ENCODE measurements around the gene DMD. TPM values are rescaled to one million over a fixed set of nuclear protein-coding genes. Genes with fewer than 3 reads are reported as not detected.

DMD gene
- total RNA-seq, 6 experiments from 2014 or later, result 18.7 to 43.4 (median 32.9) TPM

GRCh38 chrX:32894679-32895078, 316.7 kb downstream of the DMD start:
- WGBS (ENCODE audit: insufficient coverage, low coverage, low lambda C conversion rate, missing lambda C conversion rate), result 58% methylated on average over 7 of the region's 7 CpGs
- no peak overlapping the region for H3K27ac ChIP-seq

DNA sequence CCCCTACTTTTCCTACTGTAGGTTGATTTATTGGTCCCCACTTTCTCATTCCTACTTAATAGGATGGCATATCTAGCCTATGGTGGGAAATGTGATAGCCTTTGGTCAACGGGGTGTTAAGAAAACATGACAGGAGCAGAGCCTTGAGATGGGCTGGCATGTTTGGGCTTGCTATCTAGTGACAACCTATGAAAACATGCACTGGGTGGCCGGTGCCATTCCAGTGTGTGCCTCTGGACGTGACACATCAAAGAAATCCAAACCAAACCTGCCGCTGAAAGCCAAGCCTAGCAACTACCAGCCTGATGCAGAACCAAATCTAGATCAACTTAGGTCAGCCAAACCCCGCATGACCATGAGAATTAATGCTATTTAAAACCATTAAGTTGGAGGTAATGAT, 317.6 kb downstream of the DMD start:
- Histone ChIP-seq H3K27ac (no peak overlapping the region), H3K27me3 (no peaks in the 10 kb centered on the region), H3K4me1 (no peaks in the 10 kb centered on the region), H3K9me3 (no peaks in the 10 kb centered on the region), H3K36me3 (no peaks in the 10 kb centered on the region), H3K4me3 (no peak overlapping the region)
- no peak for ATAC-seq
- intact Hi-C loops (cut with DNase I), result no loop called here
- 52% methylated on average over 5 of the region's 5 CpGs for WGBS (ENCODE audit: insufficient coverage, low coverage, low lambda C conversion rate, missing lambda C conversion rate)
- no peak for DNase-seq
- no peak for TF ChIP-seq POLR2A (IDR thresholded peaks at IDR 0.05)
- TF ChIP-seq, protein P1, sequence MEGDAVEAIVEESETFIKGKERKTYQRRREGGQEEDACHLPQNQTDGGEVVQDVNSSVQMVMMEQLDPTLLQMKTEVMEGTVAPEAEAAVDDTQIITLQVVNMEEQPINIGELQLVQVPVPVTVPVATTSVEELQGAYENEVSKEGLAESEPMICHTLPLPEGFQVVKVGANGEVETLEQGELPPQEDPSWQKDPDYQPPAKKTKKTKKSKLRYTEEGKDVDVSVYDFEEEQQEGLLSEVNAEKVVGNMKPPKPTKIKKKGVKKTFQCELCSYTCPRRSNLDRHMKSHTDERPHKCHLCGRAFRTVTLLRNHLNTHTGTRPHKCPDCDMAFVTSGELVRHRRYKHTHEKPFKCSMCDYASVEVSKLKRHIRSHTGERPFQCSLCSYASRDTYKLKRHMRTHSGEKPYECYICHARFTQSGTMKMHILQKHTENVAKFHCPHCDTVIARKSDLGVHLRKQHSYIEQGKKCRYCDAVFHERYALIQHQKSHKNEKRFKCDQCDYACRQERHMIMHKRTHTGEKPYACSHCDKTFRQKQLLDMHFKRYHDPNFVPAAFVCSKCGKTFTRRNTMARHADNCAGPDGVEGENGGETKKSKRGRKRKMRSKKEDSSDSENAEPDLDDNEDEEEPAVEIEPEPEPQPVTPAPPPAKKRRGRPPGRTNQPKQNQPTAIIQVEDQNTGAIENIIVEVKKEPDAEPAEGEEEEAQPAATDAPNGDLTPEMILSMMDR (IDR thresholded peaks at IDR 0.05), result no peak

More at GRCh38 chrX:32894679-32895078, 316.7 kb downstream of the DMD start:
- Histone ChIP-seq H3K27me3 (no peaks in the 10 kb centered on the region), H3K9me3 (no peaks in the 10 kb centered on the region), H3K4me3 (no peak overlapping the region), H3K4me1 (no peaks in the 10 kb centered on the region), H3K36me3 (no peaks in the 10 kb centered on the region)
- ATAC-seq (no peak), DNase-seq (no peak)
- intact Hi-C loops (cut with DNase I), result no loop called here
- TF ChIP-seq, protein P1 (IDR thresholded peaks at IDR 0.05), result no peak
- TF ChIP-seq POLR2A (IDR thresholded peaks at IDR 0.05), result no peak

DNA sequence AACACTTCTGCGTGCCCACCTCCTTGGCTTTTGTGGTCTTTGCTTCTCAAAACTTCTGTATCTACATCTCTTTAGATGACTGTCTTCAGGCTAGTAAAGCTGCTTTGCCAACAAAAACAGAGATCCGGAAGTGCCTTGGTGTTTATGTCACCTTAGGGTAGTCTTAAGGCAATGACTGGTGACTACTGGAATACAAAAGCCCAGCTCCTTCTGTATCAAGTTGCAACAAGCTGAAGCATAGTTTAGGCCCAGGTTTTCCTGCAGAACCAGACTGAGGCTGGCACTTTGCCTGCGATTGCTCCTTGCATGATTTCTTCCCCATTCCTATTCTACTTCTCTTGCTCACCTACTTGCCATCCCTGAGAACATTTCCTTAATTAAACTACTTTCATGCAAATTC, 333.8 kb downstream of the DMD start:
- WGBS (ENCODE audit: insufficient coverage, low coverage, low lambda C conversion rate, missing lambda C conversion rate), result 59% methylated on average over 3 of the region's 3 CpGs
- ATAC-seq, result no peak
- no peak overlapping the region for H3K4me3 ChIP-seq
- no peak for DNase-seq
- TF ChIP-seq, protein P1 (IDR thresholded peaks at IDR 0.05), result no peak
- TF ChIP-seq POLR2A (IDR thresholded peaks at IDR 0.05), result no peak
- H3K36me3 ChIP-seq, result no peaks in the 10 kb centered on the region
- H3K27ac ChIP-seq, result no peak overlapping the region
- H3K9me3 ChIP-seq, result no peaks in the 10 kb centered on the region
- intact Hi-C loops (cut with DNase I), result no loop called here
- no peaks in the 10 kb centered on the region for H3K4me1 ChIP-seq
- no peaks in the 10 kb centered on the region for H3K27me3 ChIP-seq

DNA sequence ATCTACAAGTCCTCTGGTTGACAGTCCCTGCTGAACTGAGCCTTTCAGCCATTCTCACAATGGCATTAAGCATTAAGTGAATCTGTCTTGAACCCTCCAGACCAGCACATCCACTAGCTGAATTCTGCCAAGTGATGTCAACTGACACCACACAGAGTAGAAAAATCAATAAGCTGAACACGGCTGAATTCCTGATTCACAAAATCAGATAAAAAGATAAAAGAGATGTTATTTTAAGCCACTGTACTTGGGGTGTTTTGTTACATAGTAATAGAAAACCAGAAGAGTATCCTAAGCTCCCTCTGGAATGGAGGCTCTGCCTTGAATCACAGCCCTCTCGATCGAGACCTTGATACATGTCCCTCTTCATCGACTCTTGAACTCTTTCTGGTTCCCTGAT, 336.5 kb downstream of the DMD start:
- Histone ChIP-seq H3K36me3 (no peaks in the 10 kb centered on the region), H3K27me3 (no peaks in the 10 kb centered on the region), H3K4me3 (no peak overlapping the region), H3K9me3 (no peaks in the 10 kb centered on the region), H3K4me1 (no peaks in the 10 kb centered on the region), H3K27ac (no peak overlapping the region)
- WGBS (ENCODE audit: insufficient coverage, low coverage, low lambda C conversion rate, missing lambda C conversion rate), result 52% methylated on average over 4 of the region's 4 CpGs
- DNase-seq (no peak), ATAC-seq (no peak)
- TF ChIP-seq POLR2A (IDR thresholded peaks at IDR 0.05), result no peak
- TF ChIP-seq, protein P1 (IDR thresholded peaks at IDR 0.05), result no peak
- intact Hi-C loops (cut with DNase I), result no loop called here

- H3K4me1 ChIP-seq, result no peaks in the 10 kb centered on the region
- 83% methylated on average over 1 of the region's 2 CpGs for WGBS (ENCODE audit: insufficient coverage, low coverage, low lambda C conversion rate, missing lambda C conversion rate)
- H3K36me3 ChIP-seq, result no peaks in the 10 kb centered on the region
- H3K27ac ChIP-seq, result no peak overlapping the region
- H3K9me3 ChIP-seq, result no peaks in the 10 kb centered on the region
- ATAC-seq (no peak), DNase-seq (no peak)
- intact Hi-C loops (cut with DNase I), result no loop called here
- no peak for TF ChIP-seq POLR2A (IDR thresholded peaks at IDR 0.05)
- TF ChIP-seq, protein P1 (IDR thresholded peaks at IDR 0.05), result no peak
- H3K27me3 ChIP-seq, result no peaks in the 10 kb centered on the region
- no peak overlapping the region for H3K4me3 ChIP-seq
Observed at GRCh38 chrX:32873786-32874185, 337.6 kb downstream of the DMD start.
